ENCODE measurements around the gene FGF10.

FGF10 gene

GRCh38 chr5:44266882-44267576 lies 122.2 kb downstream of the FGF10 start:
- peaks cover 5% of the 10 kb centered on the region for H3K4me1 Mint-ChIP-seq
- peaks cover 3% of the 10 kb centered on the region for H3K27me3 Mint-ChIP-seq (ENCODE audit: low read depth, poor library complexity)
- TF ChIP-seq CTCF (IDR thresholded peaks at IDR 0.05) = no peak
- no peak for DNase-seq
- H3K9me3 Mint-ChIP-seq = no peaks in the 10 kb centered on the region
- no peaks in the 10 kb centered on the region for H3K36me3 Mint-ChIP-seq (ENCODE audit: low read depth)
- no peak overlapping the region for H3K27ac Mint-ChIP-seq
- no peak overlapping the region for H3K4me3 Mint-ChIP-seq

GRCh38 chr5:44265713-44266112 lies 123.5 kb downstream of the FGF10 start:
- no peak for TF ChIP-seq CTCF (IDR thresholded peaks at IDR 0.05)
- peaks cover 3% of the 10 kb centered on the region for H3K27me3 Mint-ChIP-seq (ENCODE audit: low read depth, poor library complexity)
- H3K9me3 Mint-ChIP-seq = no peaks in the 10 kb centered on the region
- no peak overlapping the region for H3K4me3 Mint-ChIP-seq
- DNase-seq = no peak
- no peaks in the 10 kb centered on the region for H3K36me3 Mint-ChIP-seq (ENCODE audit: low read depth)
- H3K4me1 Mint-ChIP-seq = peaks cover 5% of the 10 kb centered on the region
- H3K27ac Mint-ChIP-seq = no peak overlapping the region

GRCh38 chr5:44260793-44261192 lies 128.4 kb downstream of the FGF10 start:
- Mint-ChIP-seq H3K4me3 (no peak overlapping the region), H3K27ac (no peak overlapping the region), H3K9me3 (no peaks in the 10 kb centered on the region), H3K27me3 (ENCODE audit: low read depth, poor library complexity) (peaks cover 3% of the 10 kb centered on the region), H3K4me1 (no peaks in the 10 kb centered on the region), H3K36me3 (ENCODE audit: low read depth) (no peaks in the 10 kb centered on the region)
- TF ChIP-seq CTCF (IDR thresholded peaks at IDR 0.05) = no peak
- DNase-seq = no peak

- H3K4me1 Mint-ChIP-seq = no peaks in the 10 kb centered on the region
- no peaks in the 10 kb centered on the region for H3K36me3 Mint-ChIP-seq (ENCODE audit: low read depth)
- DNase-seq = no peak
- no peaks in the 10 kb centered on the region for H3K9me3 Mint-ChIP-seq
- no peak overlapping the region for H3K27ac Mint-ChIP-seq
- no peak for TF ChIP-seq CTCF (IDR thresholded peaks at IDR 0.05)
- H3K27me3 Mint-ChIP-seq (ENCODE audit: low read depth, poor library complexity) = no peaks in the 10 kb centered on the region
- no peak overlapping the region for H3K4me3 Mint-ChIP-seq
Measured at GRCh38 chr5:44257653-44258365, 131.4 kb downstream of the FGF10 start.

- no peaks in the 10 kb centered on the region for H3K36me3 Mint-ChIP-seq (ENCODE audit: low read depth)
- DNase-seq = no peak
- no peaks in the 10 kb centered on the region for H3K27me3 Mint-ChIP-seq (ENCODE audit: low read depth, poor library complexity)
- no peak overlapping the region for H3K4me3 Mint-ChIP-seq
- TF ChIP-seq CTCF (IDR thresholded peaks at IDR 0.05) = no peak
- H3K9me3 Mint-ChIP-seq = no peaks in the 10 kb centered on the region
- no peaks in the 10 kb centered on the region for H3K4me1 Mint-ChIP-seq
- H3K27ac Mint-ChIP-seq = no peak overlapping the region
Measured at GRCh38 chr5:44257221-44257620, 132.0 kb downstream of the FGF10 start.

All from nephron progenitor cell (in vitro differentiated cells).